Breast epithelium (tissue), 3 donors: ENCODE data around the gene MTUS2.

Experiments
- POLR2AphosphoS5 ChIP-seq, 3 donors: sonication (generic); formaldehyde crosslinking; IDR thresholded peaks; one replicate each; pipeline ENCODE4 v1.6.1; 2017; ENCODE audit warnings: antibody characterized with exemption in 3 of 3
- TF ChIP-seq, protein P1 (sequence below), 3 donors: fragments of 450-650 bp; IDR thresholded peaks; one replicate each; pipeline ENCODE4 v1.5.1; 2016 to 2017; ENCODE audit warnings: antibody characterized with exemption in 3 of 3, mild to moderate bottlenecking in 3 of 3, moderate library complexity in 3 of 3

DNA sequence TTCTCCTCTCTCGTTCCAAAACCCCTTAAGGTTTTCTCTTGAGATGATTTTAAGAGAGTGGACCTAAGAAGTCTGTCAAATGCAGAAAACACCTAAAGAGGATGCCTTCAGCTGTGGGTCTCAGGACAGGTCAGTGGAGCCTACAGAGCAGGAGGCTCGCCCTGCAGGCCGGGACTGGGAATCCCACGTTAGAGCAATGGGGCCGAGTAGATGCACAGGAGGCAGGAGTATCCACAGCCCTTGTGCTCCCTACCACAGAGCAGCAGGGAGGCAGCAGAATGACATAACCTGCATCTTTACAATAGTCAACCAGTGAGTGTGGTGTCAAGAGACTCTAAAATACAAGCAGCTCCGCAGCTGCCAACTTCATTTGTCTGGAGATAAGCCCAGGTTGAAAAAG, 229.4 kb downstream of the MTUS2 start:
- TF ChIP-seq, protein P1, sequence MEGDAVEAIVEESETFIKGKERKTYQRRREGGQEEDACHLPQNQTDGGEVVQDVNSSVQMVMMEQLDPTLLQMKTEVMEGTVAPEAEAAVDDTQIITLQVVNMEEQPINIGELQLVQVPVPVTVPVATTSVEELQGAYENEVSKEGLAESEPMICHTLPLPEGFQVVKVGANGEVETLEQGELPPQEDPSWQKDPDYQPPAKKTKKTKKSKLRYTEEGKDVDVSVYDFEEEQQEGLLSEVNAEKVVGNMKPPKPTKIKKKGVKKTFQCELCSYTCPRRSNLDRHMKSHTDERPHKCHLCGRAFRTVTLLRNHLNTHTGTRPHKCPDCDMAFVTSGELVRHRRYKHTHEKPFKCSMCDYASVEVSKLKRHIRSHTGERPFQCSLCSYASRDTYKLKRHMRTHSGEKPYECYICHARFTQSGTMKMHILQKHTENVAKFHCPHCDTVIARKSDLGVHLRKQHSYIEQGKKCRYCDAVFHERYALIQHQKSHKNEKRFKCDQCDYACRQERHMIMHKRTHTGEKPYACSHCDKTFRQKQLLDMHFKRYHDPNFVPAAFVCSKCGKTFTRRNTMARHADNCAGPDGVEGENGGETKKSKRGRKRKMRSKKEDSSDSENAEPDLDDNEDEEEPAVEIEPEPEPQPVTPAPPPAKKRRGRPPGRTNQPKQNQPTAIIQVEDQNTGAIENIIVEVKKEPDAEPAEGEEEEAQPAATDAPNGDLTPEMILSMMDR (IDR thresholded peaks at IDR 0.05), result no peak
- no peak for TF ChIP-seq POLR2AphosphoS5 (IDR thresholded peaks at IDR 0.05)
